GM23338 (cell line): ENCODE results near the gene RYR3.

Source experiments
- CREB1 ChIP-seq: fragments of 250-450 bp; sonication (Bioruptor Pico); IDR thresholded peaks from 2 replicates; pipeline ENCODE4 v1.5.0; 2020; ENCODE audit warnings: low read depth, mild to moderate bottlenecking, moderate library complexity
- EZH2 ChIP-seq: fragments of 200-600 bp; sonication (generic); IDR thresholded peaks from one replicate; pipeline ENCODE4 v1.8.0; 2017; ENCODE audit warnings: antibody characterized with exemption, mild to moderate bottlenecking, low read depth; ENCODE audit not compliant: unreplicated experiment
- EZH2phosphoT487 ChIP-seq: fragments of 200-600 bp; sonication (generic); IDR thresholded peaks from one replicate; pipeline ENCODE4 v1.8.1; 2018; ENCODE audit warnings: antibody characterized with exemption; ENCODE audit not compliant: unreplicated experiment
- JUNB ChIP-seq: IDR thresholded peaks from one replicate; pipeline ENCODE4 v1.6.1; 2016; ENCODE audit warnings: antibody characterized with exemption; ENCODE audit not compliant: unreplicated experiment
- NANOG ChIP-seq: IDR thresholded peaks from 2 replicates; pipeline ENCODE4 v1.6.1; 2016; ENCODE audit warnings: antibody characterized with exemption, borderline replicate concordance
- POLR2AphosphoS5 ChIP-seq: IDR thresholded peaks from 2 replicates; pipeline ENCODE4 v1.6.1; 2016; ENCODE audit warnings: antibody characterized with exemption, low read depth
- ZNF114 ChIP-seq: fragments of 250-450 bp; sonication (Bioruptor Pico); IDR thresholded peaks from 2 replicates; pipeline ENCODE4 v1.5.0; 2020; ENCODE audit warnings: mild to moderate bottlenecking, moderate library complexity
- ZNF331 ChIP-seq: fragments of 250-450 bp; sonication (Bioruptor Pico); IDR thresholded peaks from 2 replicates; pipeline ENCODE4 v1.5.0; 2020; ENCODE audit warnings: low read depth, mild to moderate bottlenecking, moderate library complexity
- TF ChIP-seq, protein P1 (sequence below), 2 experiments: fragments of 200-600 bp in 1 of 2; sonication (generic) in 1 of 2; conservative IDR thresholded peaks; 2 replicates each; pipeline versions ENCODE4 v1.5.1 to v1.6.1; 2016 to 2017; ENCODE audit warnings: antibody characterized with exemption in 2 of 2, low read depth in 2 of 2, mild to moderate bottlenecking in 2 of 2, moderate library complexity in 1 of 2
- TF ChIP-seq, protein P2 (sequence below): IDR thresholded peaks from one replicate; pipeline ENCODE4 v1.6.1; 2018; ENCODE audit warnings: antibody characterized with exemption; ENCODE audit not compliant: unreplicated experiment
- TF ChIP-seq, protein P3 (sequence below): fragments of 250-450 bp; sonication (Bioruptor Pico); IDR thresholded peaks from 2 replicates; pipeline ENCODE4 v1.5.0; 2020; ENCODE audit warnings: mild to moderate bottlenecking, moderate library complexity
- TF ChIP-seq, protein P4 (sequence below): IDR thresholded peaks from 2 replicates; pipeline ENCODE4 v1.6.1; 2016; ENCODE audit warnings: antibody characterized with exemption

DNA sequence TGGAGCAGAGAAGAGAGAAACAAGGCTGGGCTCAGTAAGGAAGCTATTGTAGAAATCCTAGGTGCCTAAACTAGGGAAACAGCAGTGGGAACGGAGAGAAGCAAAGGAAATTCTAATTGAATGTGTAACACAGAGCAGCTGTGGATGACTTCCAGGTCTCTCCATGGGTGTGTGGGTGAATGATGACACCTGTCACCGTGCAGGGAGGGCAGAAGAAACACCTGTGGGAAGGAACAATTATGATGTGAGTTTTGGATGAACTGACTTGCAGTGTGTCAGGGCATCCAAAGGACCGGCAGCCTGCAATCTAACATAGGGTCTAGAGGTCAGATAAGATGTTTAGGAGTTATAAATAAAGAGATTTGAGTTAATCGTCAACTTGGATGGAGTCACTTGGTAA is 144.2 kb downstream of the RYR3 start:
- TF ChIP-seq, protein P1, sequence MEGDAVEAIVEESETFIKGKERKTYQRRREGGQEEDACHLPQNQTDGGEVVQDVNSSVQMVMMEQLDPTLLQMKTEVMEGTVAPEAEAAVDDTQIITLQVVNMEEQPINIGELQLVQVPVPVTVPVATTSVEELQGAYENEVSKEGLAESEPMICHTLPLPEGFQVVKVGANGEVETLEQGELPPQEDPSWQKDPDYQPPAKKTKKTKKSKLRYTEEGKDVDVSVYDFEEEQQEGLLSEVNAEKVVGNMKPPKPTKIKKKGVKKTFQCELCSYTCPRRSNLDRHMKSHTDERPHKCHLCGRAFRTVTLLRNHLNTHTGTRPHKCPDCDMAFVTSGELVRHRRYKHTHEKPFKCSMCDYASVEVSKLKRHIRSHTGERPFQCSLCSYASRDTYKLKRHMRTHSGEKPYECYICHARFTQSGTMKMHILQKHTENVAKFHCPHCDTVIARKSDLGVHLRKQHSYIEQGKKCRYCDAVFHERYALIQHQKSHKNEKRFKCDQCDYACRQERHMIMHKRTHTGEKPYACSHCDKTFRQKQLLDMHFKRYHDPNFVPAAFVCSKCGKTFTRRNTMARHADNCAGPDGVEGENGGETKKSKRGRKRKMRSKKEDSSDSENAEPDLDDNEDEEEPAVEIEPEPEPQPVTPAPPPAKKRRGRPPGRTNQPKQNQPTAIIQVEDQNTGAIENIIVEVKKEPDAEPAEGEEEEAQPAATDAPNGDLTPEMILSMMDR (conservative IDR thresholded peaks at IDR 0.05; ENCODE audit: low read depth in 2 of 2), result no peak
- no peak for TF ChIP-seq EZH2
- TF ChIP-seq EZH2phosphoT487, result no peak
- TF ChIP-seq, protein P2, sequence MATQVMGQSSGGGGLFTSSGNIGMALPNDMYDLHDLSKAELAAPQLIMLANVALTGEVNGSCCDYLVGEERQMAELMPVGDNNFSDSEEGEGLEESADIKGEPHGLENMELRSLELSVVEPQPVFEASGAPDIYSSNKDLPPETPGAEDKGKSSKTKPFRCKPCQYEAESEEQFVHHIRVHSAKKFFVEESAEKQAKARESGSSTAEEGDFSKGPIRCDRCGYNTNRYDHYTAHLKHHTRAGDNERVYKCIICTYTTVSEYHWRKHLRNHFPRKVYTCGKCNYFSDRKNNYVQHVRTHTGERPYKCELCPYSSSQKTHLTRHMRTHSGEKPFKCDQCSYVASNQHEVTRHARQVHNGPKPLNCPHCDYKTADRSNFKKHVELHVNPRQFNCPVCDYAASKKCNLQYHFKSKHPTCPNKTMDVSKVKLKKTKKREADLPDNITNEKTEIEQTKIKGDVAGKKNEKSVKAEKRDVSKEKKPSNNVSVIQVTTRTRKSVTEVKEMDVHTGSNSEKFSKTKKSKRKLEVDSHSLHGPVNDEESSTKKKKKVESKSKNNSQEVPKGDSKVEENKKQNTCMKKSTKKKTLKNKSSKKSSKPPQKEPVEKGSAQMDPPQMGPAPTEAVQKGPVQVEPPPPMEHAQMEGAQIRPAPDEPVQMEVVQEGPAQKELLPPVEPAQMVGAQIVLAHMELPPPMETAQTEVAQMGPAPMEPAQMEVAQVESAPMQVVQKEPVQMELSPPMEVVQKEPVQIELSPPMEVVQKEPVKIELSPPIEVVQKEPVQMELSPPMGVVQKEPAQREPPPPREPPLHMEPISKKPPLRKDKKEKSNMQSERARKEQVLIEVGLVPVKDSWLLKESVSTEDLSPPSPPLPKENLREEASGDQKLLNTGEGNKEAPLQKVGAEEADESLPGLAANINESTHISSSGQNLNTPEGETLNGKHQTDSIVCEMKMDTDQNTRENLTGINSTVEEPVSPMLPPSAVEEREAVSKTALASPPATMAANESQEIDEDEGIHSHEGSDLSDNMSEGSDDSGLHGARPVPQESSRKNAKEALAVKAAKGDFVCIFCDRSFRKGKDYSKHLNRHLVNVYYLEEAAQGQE, result no peak
- no peak for TF ChIP-seq ZNF331 (CRISPR knock-in tag)
- TF ChIP-seq, protein P3, sequence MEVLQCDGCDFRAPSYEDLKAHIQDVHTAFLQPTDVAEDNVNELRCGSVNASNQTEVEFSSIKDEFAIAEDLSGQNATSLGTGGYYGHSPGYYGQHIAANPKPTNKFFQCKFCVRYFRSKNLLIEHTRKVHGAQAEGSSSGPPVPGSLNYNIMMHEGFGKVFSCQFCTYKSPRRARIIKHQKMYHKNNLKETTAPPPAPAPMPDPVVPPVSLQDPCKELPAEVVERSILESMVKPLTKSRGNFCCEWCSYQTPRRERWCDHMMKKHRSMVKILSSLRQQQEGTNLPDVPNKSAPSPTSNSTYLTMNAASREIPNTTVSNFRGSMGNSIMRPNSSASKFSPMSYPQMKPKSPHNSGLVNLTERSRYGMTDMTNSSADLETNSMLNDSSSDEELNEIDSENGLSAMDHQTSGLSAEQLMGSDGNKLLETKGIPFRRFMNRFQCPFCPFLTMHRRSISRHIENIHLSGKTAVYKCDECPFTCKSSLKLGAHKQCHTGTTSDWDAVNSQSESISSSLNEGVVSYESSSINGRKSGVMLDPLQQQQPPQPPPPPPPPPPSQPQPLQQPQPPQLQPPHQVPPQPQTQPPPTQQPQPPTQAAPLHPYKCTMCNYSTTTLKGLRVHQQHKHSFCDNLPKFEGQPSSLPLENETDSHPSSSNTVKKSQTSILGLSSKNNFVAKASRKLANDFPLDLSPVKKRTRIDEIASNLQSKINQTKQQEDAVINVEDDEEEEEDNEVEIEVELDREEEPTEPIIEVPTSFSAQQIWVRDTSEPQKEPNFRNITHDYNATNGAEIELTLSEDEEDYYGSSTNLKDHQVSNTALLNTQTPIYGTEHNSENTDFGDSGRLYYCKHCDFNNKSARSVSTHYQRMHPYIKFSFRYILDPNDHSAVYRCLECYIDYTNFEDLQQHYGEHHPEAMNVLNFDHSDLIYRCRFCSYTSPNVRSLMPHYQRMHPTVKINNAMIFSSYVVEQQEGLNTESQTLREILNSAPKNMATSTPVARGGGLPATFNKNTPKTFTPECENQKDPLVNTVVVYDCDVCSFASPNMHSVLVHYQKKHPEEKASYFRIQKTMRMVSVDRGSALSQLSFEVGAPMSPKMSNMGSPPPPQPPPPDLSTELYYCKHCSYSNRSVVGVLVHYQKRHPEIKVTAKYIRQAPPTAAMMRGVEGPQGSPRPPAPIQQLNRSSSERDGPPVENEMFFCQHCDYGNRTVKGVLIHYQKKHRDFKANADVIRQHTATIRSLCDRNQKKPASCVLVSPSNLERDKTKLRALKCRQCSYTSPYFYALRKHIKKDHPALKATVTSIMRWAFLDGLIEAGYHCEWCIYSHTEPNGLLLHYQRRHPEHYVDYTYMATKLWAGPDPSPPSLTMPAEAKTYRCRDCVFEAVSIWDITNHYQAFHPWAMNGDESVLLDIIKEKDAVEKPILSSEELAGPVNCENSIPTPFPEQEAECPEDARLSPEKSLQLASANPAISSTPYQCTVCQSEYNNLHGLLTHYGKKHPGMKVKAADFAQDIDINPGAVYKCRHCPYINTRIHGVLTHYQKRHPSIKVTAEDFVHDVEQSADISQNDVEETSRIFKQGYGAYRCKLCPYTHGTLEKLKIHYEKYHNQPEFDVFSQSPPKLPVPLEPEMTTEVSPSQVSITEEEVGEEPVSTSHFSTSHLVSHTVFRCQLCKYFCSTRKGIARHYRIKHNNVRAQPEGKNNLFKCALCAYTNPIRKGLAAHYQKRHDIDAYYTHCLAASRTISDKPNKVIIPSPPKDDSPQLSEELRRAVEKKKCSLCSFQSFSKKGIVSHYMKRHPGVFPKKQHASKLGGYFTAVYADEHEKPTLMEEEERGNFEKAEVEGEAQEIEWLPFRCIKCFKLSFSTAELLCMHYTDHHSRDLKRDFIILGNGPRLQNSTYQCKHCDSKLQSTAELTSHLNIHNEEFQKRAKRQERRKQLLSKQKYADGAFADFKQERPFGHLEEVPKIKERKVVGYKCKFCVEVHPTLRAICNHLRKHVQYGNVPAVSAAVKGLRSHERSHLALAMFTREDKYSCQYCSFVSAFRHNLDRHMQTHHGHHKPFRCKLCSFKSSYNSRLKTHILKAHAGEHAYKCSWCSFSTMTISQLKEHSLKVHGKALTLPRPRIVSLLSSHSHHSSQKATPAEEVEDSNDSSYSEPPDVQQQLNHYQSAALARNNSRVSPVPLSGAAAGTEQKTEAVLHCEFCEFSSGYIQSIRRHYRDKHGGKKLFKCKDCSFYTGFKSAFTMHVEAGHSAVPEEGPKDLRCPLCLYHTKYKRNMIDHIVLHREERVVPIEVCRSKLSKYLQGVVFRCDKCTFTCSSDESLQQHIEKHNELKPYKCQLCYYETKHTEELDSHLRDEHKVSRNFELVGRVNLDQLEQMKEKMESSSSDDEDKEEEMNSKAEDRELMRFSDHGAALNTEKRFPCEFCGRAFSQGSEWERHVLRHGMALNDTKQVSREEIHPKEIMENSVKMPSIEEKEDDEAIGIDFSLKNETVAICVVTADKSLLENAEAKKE (CRISPR knock-in tag), result no peak
- TF ChIP-seq NANOG, result no peak
- TF ChIP-seq POLR2AphosphoS5, result no peak
- TF ChIP-seq, protein P4, sequence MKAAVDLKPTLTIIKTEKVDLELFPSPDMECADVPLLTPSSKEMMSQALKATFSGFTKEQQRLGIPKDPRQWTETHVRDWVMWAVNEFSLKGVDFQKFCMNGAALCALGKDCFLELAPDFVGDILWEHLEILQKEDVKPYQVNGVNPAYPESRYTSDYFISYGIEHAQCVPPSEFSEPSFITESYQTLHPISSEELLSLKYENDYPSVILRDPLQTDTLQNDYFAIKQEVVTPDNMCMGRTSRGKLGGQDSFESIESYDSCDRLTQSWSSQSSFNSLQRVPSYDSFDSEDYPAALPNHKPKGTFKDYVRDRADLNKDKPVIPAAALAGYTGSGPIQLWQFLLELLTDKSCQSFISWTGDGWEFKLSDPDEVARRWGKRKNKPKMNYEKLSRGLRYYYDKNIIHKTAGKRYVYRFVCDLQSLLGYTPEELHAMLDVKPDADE, result no peak
- no peak for TF ChIP-seq CREB1 (CRISPR knock-in tag)
- no peak for TF ChIP-seq ZNF114 (CRISPR knock-in tag)
- TF ChIP-seq JUNB, result no peak
